Body of pancreas (tissue), 4 donors: ENCODE measurements around the gene ZNF469. TPM values are rescaled to one million over a fixed set of nuclear protein-coding genes. Genes with fewer than 3 reads are reported as not detected.

ENCODE experiments used
- ATAC-seq: fragments of 150-250 bp; one replicate; pipeline ENCODE4 v1.9.1; 2016
- DNase-seq, 4 donors: peaks; one replicate each; pipeline ENCODE4 v3.0.0-alpha.2; 2019
- H3K27ac ChIP-seq, 4 donors: fragments of 200-600 bp; sonication (generic); 1 replicate in 3 of 4; 2 replicates in 1 of 4; pipeline versions ENCODE4 v1.5.1 to v1.6.1; 2016 to 2019; ENCODE audit warnings: mild to moderate bottlenecking in 1 of 4, mixed read lengths in 1 of 4, moderate library complexity in 1 of 4
- H3K27me3 ChIP-seq, 2 donors: fragments of 200-600 bp; sonication (generic); one replicate each; pipeline ENCODE4 v1.6.0; 2016; ENCODE audit warnings: mild to moderate bottlenecking in 1 of 2
- H3K36me3 ChIP-seq, 2 donors: fragments of 200-600 bp; sonication (generic); replicated peaks in 1 of 2; 2 replicates each; pipeline ENCODE4 v1.5.1; 2016; ENCODE audit warnings: low read depth in 2 of 2; ENCODE audit not compliant: insufficient read depth in 1 of 2
- H3K4me1 ChIP-seq: fragments of 200-600 bp; sonication (generic); one replicate; pipeline ENCODE4 v1.6.0; 2016
- H3K4me3 ChIP-seq, 2 donors: fragments of 200-600 bp; sonication (generic); 1 replicate in 1 of 2; 2 replicates in 1 of 2; pipeline ENCODE4 v1.5.1; 2016 to 2019
- H3K9me3 ChIP-seq, 3 donors: fragments of 200-600 bp; sonication (generic); 1 replicate in 2 of 3; 2 replicates in 1 of 3; pipeline ENCODE4 v1.5.1; 2016
- CTCF ChIP-seq, 7 experiments: fragments of 450-650 bp in 4 of 7; fragments of 200-600 bp in 3 of 7; sonication (generic) in 3 of 7; IDR thresholded peaks; one replicate each; pipeline ENCODE4 v1.5.1; 2016 to 2019; ENCODE audit warnings: antibody characterized with exemption in 7 of 7
- POLR2A ChIP-seq, 3 donors: fragments of 450-650 bp; IDR thresholded peaks; one replicate each; pipeline ENCODE4 v1.6.1; 2016; ENCODE audit warnings: antibody characterized with exemption in 3 of 3, mild to moderate bottlenecking in 2 of 3
- WGBS, 2 donors: methylation state at CpG; one replicate each; pipeline ENCODE4 v1.1.5; 2017; 5-methylcytosine and 5-hydroxymethylcytosine counted together
- intact Hi-C: fragments of 100-400 bp; cut with DNase I; formaldehyde crosslinking; loops from one replicate; pipeline ENCODE4 v1.15.1; 2023
- total RNA-seq, 2 donors: library from RNA; depleted of rRNA; stranded (reverse); fragments of >200 nt; gene quantifications; one replicate each; pipeline ENCODE4 v1.1.0, GENCODE V29; 2016

Gene ZNF469
- total RNA-seq, 2 donors from 2014 or later, result 0.99 to 1.0 TPM

- H3K36me3 ChIP-seq, result no peaks in the 10 kb centered on the region
- 58 to 80% methylated on average over 2 to 9 of the region's 9 CpGs for WGBS, 2 donors
- H3K27ac ChIP-seq, result no peak overlapping the region
- ATAC-seq (no peak), DNase-seq (no peak)
- H3K27me3 ChIP-seq, result no peaks in the 10 kb centered on the region
- no peaks in the 10 kb centered on the region for H3K9me3 ChIP-seq
- TF ChIP-seq CTCF (IDR thresholded peaks at IDR 0.05) (no peak), POLR2A (IDR thresholded peaks at IDR 0.05) (no peak)
- intact Hi-C loops, result no loop called here
- no peak overlapping the region for H3K4me3 ChIP-seq
- H3K4me1 ChIP-seq, result peaks cover 20% of the 10 kb centered on the region
Measured at GRCh38 chr16:88390265-88390664, 7.5 kb downstream of the ZNF469 start.

DNA sequence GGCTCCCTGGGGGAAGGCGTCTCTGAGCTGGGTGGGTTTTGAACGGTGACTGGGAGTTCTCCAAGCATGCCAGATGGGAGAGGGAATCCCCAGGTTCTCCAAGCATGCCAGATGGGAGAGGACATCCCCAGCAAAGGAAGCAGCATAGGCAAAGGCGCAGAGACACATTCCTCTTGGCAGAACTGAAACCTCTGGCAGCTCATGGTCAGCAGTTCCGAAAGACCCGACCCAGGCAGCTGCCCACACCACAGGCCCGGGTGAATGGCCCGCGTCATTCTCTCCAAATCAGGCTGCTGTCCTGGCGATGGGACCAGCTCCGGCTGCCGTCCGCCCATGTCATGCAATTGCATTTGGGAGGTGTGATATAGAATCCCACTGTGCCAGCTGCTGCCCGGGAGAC lies 8.0 kb downstream of the ZNF469 start:
- no peaks in the 10 kb centered on the region for H3K27me3 ChIP-seq
- no peaks in the 10 kb centered on the region for H3K9me3 ChIP-seq
- no peak for TF ChIP-seq POLR2A (IDR thresholded peaks at IDR 0.05)
- no peak for TF ChIP-seq CTCF (IDR thresholded peaks at IDR 0.05)
- H3K36me3 ChIP-seq, result no peaks in the 10 kb centered on the region
- intact Hi-C loops, result no loop called here
- no peak overlapping the region for H3K27ac ChIP-seq
- ATAC-seq (no peak), DNase-seq (no peak)
- H3K4me3 ChIP-seq, result no peak overlapping the region
- WGBS, 2 donors, result 64 to 80% methylated on average over 2 to 13 of the region's 13 CpGs
- H3K4me1 ChIP-seq, result peaks cover 20% of the 10 kb centered on the region

- DNase-seq (no peak), ATAC-seq (no peak)
- H3K27ac ChIP-seq, result no peak overlapping the region
- WGBS, 2 donors, result 68 to 72% methylated on average over 16 to 17 of the region's 17 CpGs
- intact Hi-C loops, result no loop called here
- no peaks in the 10 kb centered on the region for H3K36me3 ChIP-seq
- H3K27me3 ChIP-seq, result no peaks in the 10 kb centered on the region
- no peak overlapping the region for H3K4me3 ChIP-seq
- peaks cover 20% of the 10 kb centered on the region for H3K4me1 ChIP-seq
- TF ChIP-seq POLR2A (IDR thresholded peaks at IDR 0.05) (no peak), CTCF (IDR thresholded peaks at IDR 0.05) (no peak)
- no peaks in the 10 kb centered on the region for H3K9me3 ChIP-seq
Measured at GRCh38 chr16:88391144-88391850, 8.5 kb downstream of the ZNF469 start.

GRCh38 chr16:88392111-88392510 lies 9.4 kb downstream of the ZNF469 start:
- Histone ChIP-seq H3K36me3 (no peaks in the 10 kb centered on the region), H3K9me3 (no peaks in the 10 kb centered on the region), H3K4me1 (peaks cover 19% of the 10 kb centered on the region), H3K4me3 (no peak overlapping the region), H3K27ac (no peak overlapping the region), H3K27me3 (no peaks in the 10 kb centered on the region)
- no peak for DNase-seq
- TF ChIP-seq POLR2A (IDR thresholded peaks at IDR 0.05) (no peak), CTCF (IDR thresholded peaks at IDR 0.05) (no peak)
- intact Hi-C loops, result no loop called here
- WGBS, 2 donors, result 75 to 79% methylated on average over 22 of the region's 22 CpGs
- ATAC-seq, result no peak

DNA sequence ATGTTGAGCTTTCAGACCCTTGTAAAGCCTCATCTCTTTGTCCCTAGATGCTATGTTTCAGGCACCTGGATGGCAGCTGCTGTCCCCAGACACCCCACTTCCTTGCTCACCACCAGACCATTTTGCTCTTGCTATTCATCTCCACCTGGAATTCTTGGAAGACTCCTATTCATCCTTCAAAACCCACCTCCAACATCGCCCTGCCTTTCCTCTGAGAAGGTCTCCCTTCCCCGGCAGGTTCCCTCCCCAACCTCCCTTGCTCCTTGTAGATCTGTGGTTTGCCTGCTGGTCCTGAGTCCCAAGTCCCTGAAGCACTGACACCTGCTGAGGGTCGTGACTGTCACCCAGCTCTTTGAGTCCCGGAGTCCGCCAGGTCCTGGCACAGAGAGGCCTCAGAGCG lies 9.9 kb downstream of the ZNF469 start:
- 69 to 77% methylated on average over 6 of the region's 6 CpGs for WGBS, 2 donors
- no peaks in the 10 kb centered on the region for H3K9me3 ChIP-seq
- no peak for TF ChIP-seq CTCF (IDR thresholded peaks at IDR 0.05)
- TF ChIP-seq POLR2A (IDR thresholded peaks at IDR 0.05), result no peak
- H3K36me3 ChIP-seq, result no peaks in the 10 kb centered on the region
- no peak overlapping the region for H3K27ac ChIP-seq
- DNase-seq (no peak), ATAC-seq (no peak)
- intact Hi-C loops, result no loop called here
- no peaks in the 10 kb centered on the region for H3K27me3 ChIP-seq
- peaks cover 14% of the 10 kb centered on the region for H3K4me1 ChIP-seq
- H3K4me3 ChIP-seq, result no peak overlapping the region
